ENCODE data around the gene ERAS.

The ERAS gene

DNA sequence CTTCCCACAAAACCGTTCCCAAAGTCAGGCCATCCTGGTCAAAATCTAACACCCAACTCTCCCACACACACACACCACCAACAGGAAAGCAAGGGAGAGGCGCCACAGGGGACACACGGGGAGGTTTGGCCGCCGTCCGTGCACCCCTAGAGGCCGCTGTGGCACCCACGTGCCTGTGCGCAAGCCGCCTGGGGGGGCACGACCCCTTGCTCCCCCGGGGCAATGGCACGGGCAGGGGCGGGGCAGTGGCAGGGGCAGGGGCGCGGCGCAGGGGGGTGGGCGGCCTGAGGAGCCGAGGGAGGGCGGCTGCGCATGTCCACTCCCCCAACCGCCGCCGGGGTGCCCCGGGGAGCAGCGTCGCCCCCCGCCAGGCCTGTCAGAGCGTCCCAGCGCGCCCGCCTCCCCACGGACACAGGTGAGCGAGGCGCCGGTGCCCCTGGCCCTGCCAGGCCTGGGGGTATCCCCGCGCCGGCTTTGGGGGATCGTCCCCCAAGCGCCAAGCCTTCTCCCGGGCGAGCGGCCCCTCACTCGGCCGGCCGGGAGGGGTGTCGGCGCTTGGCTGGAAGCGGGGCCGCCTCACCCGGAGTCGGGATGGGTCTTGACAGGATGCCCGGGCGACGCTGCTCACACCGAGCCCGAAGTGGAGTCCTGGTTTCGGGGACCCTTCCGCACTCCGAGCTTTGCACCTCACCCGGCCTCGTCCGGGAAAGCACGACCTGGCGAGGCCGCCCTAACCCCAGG lies at the start of gene ERAS:
Gene ERAS (plus strand): TSS at position 379 of the 741 bp plus-strand sequence. CDS start 2,611 bp downstream, outside the sequence.
- peak in 1 of 2 donors; percentile 3 for DNase-seq (ENCODE audit: low read depth in 2 of 2)

GRCh38 chrX:48776818-48777439 lies 49.4 kb upstream of the ERAS start:
- no peak for DNase-seq (ENCODE audit: low read depth in 2 of 2)

- DNase-seq (ENCODE audit: low read depth in 2 of 2), result no peak
Measured at GRCh38 chrX:48779399-48779798, 46.9 kb upstream of the ERAS start.

- no peak for DNase-seq (ENCODE audit: low read depth in 2 of 2)
Measured at GRCh38 chrX:48781705-48782104, 44.6 kb upstream of the ERAS start.

GRCh38 chrX:48782216-48782615 lies 44.1 kb upstream of the ERAS start:
- DNase-seq (ENCODE audit: low read depth in 2 of 2), result no peak

- no peak for DNase-seq (ENCODE audit: low read depth in 2 of 2)
Measured at GRCh38 chrX:48782795-48783194, 43.5 kb upstream of the ERAS start.

DNA sequence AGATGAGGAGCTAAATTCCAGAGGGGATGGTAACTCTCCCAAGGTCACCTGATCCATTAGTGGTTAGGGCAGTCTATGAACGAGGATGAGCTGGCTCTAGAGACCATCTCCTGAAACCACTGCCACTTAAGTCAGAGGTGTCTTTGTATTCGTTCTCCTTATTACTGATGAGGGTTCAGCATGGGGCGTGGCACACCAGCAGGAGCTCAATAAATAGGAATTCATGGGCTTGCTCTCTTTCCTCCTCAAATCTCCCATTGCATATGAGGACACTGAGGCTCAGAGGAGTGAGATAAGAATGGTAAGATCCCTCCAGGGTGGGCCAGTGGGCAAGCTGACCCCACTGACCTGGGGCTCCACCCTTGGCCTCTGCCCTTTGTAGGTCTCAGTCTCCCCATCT lies 41.6 kb upstream of the ERAS start:
- no peak for DNase-seq (ENCODE audit: low read depth in 2 of 2)

DNA sequence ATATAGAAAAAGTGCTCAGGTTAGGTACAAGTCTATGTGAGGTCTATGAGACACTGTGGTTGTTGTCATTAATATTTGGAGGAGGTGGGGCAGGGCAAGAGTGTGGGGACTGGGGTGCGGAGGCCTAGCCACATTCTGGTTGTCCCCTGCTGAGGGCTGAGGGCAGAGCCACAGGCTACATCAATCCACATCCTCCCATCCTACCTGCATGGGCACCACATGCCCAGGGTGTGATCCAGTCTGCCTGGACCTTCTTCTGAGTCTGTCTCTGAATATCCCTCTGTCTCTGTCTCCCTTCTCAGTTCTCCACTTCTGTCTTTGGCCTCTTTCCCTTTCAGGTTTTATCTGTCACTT lies 41.1 kb upstream of the ERAS start:
- DNase-seq (ENCODE audit: low read depth in 2 of 2), result no peak

DNA sequence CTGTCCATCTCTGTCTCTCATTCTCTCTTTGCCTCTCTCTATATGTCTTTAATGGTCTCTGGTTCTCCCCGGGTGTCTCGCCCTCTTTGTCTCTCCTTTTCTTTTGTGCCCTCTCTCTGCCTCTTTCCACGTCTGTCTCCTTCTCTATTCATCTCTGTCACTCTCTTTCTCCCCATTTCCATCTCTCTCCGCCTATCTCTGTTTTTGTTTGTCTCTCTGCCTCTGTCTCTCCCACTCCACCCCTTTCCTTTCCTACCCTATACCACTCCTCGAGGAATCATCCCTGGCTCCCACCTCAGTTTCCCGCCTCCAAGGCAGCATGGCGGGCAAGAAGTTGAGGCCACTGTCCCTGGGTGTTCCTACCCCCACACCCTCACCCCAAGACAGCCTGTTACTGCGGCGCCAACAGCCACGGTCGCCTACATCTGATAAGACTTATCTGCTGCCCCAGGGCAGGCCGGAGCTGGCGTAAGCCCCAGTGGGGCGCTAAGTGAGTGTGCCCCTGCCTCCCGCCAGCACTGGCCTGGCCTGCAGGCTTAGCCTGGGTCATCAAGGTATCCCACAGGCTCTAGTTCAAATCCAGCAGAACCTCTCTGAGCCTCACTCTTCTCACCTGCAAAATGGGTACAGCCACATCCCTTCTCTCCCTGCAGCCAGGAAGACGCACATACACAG lies 40.6 kb upstream of the ERAS start:
- no peak for DNase-seq (ENCODE audit: low read depth in 2 of 2)

DNA sequence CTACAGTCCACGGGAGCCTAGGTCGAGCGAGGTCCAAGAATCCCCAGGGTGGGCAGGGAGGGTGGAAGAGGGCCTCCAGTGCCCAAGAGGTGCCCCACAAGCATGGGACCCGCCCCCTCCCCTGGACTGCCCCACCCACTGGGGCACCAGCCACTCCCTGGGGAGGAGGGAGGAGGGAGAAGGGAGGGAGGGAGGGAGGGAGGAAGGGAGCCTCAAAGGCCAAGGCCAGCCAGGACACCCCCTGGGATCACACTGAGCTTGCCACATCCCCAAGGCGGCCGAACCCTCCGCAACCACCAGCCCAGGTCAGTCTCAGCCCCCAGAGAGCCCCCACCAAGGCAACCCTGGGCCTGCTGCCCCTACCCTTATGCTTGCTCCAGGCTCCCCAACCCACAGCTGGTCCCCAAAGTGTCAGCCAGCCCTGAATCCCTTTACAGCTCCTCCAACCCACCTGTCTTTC lies 39.9 kb upstream of the ERAS start, which contains the start of gene GATA1:
Gene GATA1 (plus strand): TSS at position 250 of the 460 bp plus-strand sequence. CDS start 4,520 bp downstream, outside the sequence.
- no peak for DNase-seq (ENCODE audit: low read depth in 2 of 2)

- DNase-seq (ENCODE audit: low read depth in 2 of 2), result no peak
Measured at GRCh38 chrX:48786825-48787504, 39.3 kb upstream of the ERAS start.

DNA sequence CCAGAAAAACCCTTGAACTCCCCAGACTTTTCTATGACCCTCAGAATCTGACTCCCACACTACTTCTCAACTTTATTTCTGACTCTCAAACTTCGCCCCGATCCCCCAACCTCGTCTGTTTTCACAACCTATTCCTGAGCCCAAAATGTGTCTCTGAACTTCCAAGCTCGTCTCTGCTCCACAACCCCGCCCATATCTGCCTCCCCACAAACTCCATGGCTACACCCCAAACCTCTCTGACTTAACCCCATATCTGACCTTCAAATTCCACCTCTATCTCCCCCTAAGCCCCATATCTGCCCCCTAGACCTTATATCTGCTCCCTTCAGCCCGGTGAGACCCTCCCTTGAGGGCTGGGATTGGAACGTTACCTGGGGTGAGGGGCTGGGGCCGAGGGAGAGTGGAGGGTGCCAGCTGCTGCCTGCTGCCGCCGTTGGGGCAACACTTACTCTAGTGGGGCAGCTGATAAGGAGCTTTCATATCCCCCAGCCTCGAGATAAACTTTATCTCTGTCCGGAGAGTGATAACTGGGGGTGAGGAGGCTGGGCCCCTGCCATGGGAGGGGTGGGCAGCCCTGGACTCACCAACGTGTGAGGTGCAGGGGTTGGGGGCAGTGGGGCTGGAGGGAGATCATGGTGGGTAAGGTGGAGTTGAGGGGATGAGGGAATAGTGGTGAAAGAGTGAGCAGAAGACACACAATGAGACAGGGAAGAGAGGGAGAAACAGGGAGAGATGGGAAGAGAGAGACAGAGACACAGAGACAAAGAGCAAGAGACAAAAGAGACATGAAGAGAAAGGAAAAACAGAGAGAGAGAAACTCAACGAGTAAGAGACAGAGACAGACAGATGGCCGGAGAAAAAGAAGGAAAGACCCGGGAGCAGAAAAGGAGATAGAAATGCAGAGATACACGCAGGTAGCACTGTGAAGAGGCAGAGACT lies 38.5 kb upstream of the ERAS start:
- no peak for DNase-seq (ENCODE audit: low read depth in 2 of 2)

DNA sequence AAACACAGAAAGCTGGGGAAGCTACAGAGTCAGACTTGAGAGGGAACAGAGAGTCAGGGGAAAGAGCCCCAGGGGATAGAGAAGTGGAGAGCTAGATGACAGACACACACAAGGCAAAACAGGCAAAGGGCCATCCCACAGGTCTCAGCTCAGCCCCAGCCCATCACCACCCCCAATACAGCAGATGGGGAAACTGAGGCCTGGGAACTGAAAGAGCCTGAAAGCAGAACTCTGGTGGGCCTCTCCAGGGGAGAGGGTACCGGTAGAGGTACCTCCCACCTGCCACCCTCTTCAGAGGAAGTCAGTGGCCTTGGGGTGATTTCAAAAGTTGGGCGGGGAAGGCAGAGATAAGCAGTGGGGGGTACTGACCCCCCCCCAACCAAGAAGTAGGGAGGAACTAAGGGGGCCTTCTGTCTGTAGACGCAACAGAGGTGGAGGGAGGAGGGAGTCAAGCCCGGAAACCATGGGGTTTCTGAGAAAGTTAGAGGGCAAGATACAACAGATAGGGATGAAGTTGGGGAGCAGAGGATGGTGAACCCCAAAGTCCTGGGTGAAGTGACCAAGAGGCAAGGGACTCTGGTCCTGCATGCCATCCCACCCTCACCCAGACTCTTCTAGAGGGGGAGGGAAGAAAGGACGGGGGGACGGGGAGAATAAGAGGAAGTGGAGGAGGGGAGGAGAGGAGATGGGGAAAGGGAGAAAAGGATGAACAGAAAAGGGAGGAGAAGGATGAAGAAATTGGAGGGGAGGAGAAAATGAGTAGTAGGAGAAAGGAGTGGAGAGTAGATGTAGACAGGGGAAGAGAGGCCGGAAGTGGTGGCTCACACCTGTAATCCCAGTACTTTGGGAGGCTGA lies 36.7 kb upstream of the ERAS start:
- DNase-seq (ENCODE audit: low read depth in 2 of 2), result no peak

DNA sequence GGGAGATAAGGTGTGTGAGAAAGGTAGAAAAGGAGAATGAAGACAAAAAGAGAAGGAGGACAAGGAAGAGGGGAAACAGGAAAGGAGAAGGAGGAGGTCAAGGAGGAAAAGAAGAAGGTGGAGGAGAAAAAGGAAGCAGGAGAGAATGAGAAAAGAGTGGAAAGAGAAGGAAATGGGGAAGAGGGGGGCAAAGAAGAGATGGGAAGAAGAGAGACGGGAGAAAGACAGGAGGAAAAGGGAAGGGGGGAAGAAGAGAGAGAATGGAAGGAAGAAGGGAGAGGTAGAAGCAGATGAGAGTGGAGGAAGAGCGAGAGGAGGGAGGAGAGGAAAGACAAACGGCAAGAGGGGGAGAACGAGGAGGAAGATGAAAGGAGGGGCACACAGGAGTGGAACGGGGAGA lies 35.8 kb upstream of the ERAS start:
- no peak for DNase-seq (ENCODE audit: low read depth in 2 of 2)

DNA sequence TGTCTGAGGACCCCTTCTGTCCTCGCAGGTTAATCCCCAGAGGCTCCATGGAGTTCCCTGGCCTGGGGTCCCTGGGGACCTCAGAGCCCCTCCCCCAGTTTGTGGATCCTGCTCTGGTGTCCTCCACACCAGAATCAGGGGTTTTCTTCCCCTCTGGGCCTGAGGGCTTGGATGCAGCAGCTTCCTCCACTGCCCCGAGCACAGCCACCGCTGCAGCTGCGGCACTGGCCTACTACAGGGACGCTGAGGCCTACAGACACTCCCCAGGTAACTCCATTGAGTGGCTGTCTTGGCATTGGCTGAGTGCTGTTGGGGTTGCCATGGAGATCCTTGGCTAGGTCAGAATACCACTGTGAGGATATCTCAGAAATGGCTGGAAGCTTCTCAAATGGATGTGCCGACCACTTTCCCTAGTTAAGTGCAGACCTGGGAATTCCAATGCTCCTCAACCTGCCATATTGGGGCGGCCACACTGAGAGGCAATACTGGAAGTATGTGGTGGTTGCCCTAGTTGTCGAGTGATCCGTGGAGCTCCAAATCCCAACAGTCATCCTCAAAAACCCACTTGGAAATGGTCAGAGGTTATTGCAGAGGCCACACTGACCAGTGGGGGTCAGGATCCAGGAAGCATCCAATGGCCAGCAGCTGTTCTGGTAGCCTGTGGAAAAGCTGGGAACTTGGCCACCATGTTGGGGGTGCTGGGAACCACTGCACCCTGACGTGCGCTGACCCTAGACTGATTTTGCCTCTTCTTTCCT lies 35.1 kb upstream of the ERAS start:
- no peak for DNase-seq (ENCODE audit: low read depth in 2 of 2)

DNA sequence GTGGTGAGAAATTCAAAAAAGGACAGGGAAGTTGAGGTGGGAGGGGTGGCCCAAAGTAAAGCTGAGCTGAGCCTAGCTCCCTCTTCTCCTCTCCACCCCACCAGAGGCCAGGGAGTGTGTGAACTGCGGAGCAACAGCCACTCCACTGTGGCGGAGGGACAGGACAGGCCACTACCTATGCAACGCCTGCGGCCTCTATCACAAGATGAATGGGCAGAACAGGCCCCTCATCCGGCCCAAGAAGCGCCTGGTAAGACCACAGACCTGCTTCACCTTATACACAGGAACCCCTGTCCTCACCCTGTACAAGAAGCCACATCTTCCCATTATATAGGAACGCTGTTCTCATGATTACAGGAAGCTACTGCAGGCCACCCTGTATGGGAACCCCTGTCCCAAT lies 34.1 kb upstream of the ERAS start:
- DNase-seq (ENCODE audit: low read depth in 2 of 2), result no peak

- no peak for DNase-seq (ENCODE audit: low read depth in 2 of 2)
Measured at GRCh38 chrX:48793935-48794334, 32.4 kb upstream of the ERAS start.

- no peak for DNase-seq (ENCODE audit: low read depth in 2 of 2)
Measured at GRCh38 chrX:48794340-48794910, 31.9 kb upstream of the ERAS start.

GRCh38 chrX:48794911-48795515 lies 31.3 kb upstream of the ERAS start:
- DNase-seq (ENCODE audit: low read depth in 2 of 2), result no peak

All from stimulated activated CD8-positive, alpha-beta memory T cell treated with anti-CD3 and anti-CD28 coated beads, Interleukin-15, amount 100 ng/mL, for 4 hours (primary cell).